H1 (cell line): ENCODE results near the gene SCARB1.

ENCODE experiments used
- ASH2L ChIP-seq: fragments of 200-600, 300-600 bp; sonication (generic); IDR thresholded peaks from one replicate; pipeline ENCODE4 v1.7.1; 2017; ENCODE audit warnings: low read length
- CHD2 ChIP-seq: IDR thresholded peaks from 2 replicates; pipeline ENCODE4 v1.6.1; 2012; ENCODE audit warnings: low read length, improper control_type of control experiment
- FOSL1 ChIP-seq: IDR thresholded peaks from 2 replicates; pipeline ENCODE4 v1.6.1; 2011; ENCODE audit warnings: mild to moderate bottlenecking, low read depth, low read length, moderate library complexity; ENCODE audit not compliant: insufficient read depth
- GABPA ChIP-seq: IDR thresholded peaks from 2 replicates; pipeline ENCODE4 v1.6.1; 2011; ENCODE audit warnings: mild to moderate bottlenecking, low read length, moderate library complexity, borderline replicate concordance; ENCODE audit not compliant: insufficient read depth
- GTF2F1 ChIP-seq: IDR thresholded peaks from 2 replicates; pipeline ENCODE4 v1.6.1; 2012; ENCODE audit warnings: low read depth, low read length, improper control_type of control experiment, borderline replicate concordance
- JUND ChIP-seq: IDR thresholded peaks from 2 replicates; pipeline ENCODE4 v1.6.1; 2011; ENCODE audit warnings: mild to moderate bottlenecking, improper control_type of control experiment, low read length
- POLR2AphosphoS5 ChIP-seq: IDR thresholded peaks from 2 replicates; pipeline ENCODE4 v1.6.1; 2011; ENCODE audit warnings: low read depth, low read length
- RAD21 ChIP-seq, 2 experiments: IDR thresholded peaks in 1 of 2; conservative IDR thresholded peaks in 1 of 2; 2 replicates each; pipeline ENCODE4 v1.6.1; 2011; ENCODE audit warnings: low read depth in 2 of 2, low read length in 2 of 2, improper control_type of control experiment in 1 of 2, inconsistent platforms in 1 of 2, mild to moderate bottlenecking in 1 of 2, moderate library complexity in 1 of 2
- RFX5 ChIP-seq: IDR thresholded peaks from 2 replicates; pipeline ENCODE4 v1.6.1; 2011; ENCODE audit warnings: low read depth, low read length, improper control_type of control experiment, borderline replicate concordance
- SIX5 ChIP-seq: IDR thresholded peaks from 2 replicates; pipeline ENCODE4 v1.6.1; 2011; ENCODE audit warnings: mild to moderate bottlenecking, low read depth, low read length
- ZNF274 ChIP-seq: IDR thresholded peaks from 2 replicates; pipeline ENCODE4 v1.7.0; 2012; ENCODE audit warnings: low read length, borderline replicate concordance; ENCODE audit errors: extremely low read depth
- TF ChIP-seq, protein P1 (sequence below), 3 experiments: IDR thresholded peaks; 1 replicate in 2 of 3; 2 replicates in 1 of 3; pipeline versions ENCODE4 v1.5.1 to v1.6.1; 2011; ENCODE audit warnings: low read length in 3 of 3, mild to moderate bottlenecking in 3 of 3, inconsistent platforms in 2 of 3, low read depth in 1 of 3, moderate library complexity in 1 of 3; ENCODE audit not compliant: insufficient read depth in 1 of 3; ENCODE audit errors: control extremely low read depth in 1 of 3
- TF ChIP-seq, protein P2 (sequence below): IDR thresholded peaks from 2 replicates; pipeline ENCODE4 v1.6.1; 2012; ENCODE audit warnings: inconsistent platforms

DNA sequence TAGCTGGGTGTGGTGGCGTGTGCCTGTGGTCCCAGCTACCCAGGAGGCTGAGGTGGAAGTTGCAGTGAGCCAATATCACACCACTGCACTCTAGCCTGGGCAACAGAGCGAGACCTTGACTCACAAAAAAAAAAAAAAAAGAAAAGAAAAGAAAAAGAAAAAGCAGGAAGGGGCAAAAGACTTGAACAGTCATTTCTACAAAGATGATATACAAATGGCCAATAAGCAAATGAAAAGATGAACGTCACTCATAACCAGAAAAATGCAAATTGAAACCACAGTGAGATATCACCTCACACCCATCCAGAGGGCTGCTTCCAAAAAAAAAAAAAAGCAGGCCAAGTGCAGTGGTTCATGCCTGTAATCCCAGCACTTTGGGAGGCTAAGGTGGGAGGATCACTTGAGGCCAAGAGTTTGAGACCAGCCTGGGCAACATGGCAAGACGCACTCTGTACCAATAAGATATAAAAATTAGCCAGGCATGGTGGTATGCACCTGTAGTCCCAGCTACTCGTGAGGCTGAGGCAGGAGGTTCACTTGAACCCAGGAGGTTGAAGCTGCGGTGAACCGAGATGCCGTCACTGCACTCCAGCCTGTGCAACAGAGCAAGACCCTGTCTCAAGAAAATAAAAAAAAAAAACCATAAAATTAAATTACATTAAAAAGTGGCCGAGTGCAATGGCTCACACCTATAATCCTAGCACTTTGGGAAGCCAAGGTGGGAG, 30.3 kb upstream of the SCARB1 start:
- TF ChIP-seq, protein P1, sequence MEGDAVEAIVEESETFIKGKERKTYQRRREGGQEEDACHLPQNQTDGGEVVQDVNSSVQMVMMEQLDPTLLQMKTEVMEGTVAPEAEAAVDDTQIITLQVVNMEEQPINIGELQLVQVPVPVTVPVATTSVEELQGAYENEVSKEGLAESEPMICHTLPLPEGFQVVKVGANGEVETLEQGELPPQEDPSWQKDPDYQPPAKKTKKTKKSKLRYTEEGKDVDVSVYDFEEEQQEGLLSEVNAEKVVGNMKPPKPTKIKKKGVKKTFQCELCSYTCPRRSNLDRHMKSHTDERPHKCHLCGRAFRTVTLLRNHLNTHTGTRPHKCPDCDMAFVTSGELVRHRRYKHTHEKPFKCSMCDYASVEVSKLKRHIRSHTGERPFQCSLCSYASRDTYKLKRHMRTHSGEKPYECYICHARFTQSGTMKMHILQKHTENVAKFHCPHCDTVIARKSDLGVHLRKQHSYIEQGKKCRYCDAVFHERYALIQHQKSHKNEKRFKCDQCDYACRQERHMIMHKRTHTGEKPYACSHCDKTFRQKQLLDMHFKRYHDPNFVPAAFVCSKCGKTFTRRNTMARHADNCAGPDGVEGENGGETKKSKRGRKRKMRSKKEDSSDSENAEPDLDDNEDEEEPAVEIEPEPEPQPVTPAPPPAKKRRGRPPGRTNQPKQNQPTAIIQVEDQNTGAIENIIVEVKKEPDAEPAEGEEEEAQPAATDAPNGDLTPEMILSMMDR (IDR thresholded peaks at IDR 0.05; ENCODE audit: control extremely low read depth in 1 of 3, insufficient read depth in 1 of 3, low read depth in 1 of 3, low read length in 3 of 3), result no peak
- TF ChIP-seq RAD21 (IDR thresholded peaks at IDR 0.05 in 1 of 2, conservative IDR thresholded peaks at IDR 0.05 in 1 of 2; ENCODE audit: low read depth in 2 of 2, low read length in 2 of 2) (no peak), POLR2AphosphoS5 (no peak), GTF2F1 (no peak), JUND (no peak), SIX5 (no peak), GABPA (no peak), RFX5 (no peak), ZNF274 (no peak), ASH2L (no peak), CHD2 (no peak), FOSL1 (no peak)
- TF ChIP-seq, protein P2, sequence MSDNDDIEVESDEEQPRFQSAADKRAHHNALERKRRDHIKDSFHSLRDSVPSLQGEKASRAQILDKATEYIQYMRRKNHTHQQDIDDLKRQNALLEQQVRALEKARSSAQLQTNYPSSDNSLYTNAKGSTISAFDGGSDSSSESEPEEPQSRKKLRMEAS, result no peak
